Measurements from ENCODE around the gene TTLL8.

The TTLL8 gene

DNA sequence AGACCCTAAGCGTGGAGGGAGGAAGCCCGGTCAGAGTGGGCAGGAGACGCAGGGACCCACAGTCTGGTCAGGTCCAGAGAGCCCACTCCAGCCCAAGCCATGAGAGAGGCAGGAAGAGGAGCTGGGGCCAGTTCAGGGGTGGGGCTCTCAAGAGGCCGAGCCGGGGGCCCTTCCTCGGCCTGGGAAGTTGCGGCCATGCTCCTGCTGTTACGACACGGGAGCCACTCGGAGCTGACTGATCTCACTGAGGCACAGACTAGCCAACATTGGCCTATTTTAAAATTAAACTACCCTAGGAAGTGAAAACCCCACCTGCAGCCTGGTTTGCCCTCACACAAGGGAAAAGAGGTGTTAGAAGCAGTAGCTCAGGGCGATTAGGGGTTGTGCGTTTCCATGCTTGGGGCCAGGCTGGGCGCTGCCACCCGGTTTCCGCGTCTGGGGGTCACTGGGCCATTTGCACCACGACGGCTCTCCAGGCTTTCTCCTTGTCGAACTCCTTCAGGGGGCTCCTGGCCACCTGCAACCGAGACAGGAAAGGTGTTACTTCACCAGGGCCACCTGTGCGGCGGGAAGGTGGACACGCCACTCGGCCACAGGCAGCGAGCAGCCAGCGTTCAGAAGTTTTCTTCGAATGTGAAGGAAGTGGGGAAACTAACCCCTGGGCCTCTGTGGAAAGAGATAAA, 3.2 kb upstream of the TTLL8 start:
- DNase-seq: no peak

DNA sequence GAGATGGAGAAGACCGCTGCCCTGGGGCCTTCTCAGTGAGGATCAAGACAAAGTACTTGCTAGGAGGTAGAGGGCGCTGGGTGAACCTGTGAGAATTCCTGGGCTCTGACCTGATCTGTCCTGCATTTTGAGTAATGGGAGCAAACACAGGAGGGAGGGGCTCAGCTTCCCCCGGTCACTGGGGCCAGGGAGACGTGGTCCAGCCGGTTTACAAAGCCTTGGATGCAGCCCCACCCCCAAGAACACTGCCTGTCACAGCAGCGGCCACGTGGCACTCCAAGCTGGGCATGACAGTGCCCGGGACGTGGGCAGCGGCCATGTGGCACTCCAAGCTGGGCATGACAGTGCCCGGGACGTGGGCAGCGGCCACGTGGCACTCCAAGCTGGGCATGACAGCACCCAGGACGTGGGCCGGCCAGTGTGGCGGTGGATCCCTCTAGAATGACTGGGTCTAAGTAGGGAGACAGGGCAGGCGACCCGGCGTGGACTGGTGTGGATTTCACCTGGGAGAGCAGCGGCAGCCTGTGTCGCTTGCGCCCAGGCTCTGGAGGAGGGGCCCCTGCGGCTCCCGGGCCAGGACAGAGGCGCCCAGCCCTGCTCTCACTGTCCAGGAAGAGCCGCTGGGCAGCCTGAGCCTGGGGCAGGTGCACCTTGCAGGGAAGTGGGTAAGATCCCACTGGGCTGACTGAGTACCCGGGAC, 2.5 kb upstream of the TTLL8 start:
- DNase-seq: no peak

DNA sequence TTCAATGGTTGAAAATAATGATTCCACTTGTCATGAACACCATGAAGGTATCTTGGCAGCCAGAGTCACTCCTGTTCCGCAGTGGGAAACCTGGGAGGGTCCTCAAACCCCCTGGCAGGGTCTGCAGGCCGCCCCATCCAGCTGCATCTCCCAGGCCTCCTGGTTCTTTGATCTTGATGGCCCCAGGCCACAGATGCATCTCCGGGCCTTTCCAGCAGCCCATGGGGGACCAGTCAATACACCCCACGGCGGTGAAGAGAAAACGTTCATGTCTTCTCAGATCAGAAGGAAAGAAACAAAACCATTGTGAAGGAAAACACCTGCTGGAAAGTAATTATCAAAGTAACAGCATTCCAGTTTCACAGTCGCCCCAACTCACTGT, 1.8 kb upstream of the TTLL8 start:
- no peak for DNase-seq

DNA sequence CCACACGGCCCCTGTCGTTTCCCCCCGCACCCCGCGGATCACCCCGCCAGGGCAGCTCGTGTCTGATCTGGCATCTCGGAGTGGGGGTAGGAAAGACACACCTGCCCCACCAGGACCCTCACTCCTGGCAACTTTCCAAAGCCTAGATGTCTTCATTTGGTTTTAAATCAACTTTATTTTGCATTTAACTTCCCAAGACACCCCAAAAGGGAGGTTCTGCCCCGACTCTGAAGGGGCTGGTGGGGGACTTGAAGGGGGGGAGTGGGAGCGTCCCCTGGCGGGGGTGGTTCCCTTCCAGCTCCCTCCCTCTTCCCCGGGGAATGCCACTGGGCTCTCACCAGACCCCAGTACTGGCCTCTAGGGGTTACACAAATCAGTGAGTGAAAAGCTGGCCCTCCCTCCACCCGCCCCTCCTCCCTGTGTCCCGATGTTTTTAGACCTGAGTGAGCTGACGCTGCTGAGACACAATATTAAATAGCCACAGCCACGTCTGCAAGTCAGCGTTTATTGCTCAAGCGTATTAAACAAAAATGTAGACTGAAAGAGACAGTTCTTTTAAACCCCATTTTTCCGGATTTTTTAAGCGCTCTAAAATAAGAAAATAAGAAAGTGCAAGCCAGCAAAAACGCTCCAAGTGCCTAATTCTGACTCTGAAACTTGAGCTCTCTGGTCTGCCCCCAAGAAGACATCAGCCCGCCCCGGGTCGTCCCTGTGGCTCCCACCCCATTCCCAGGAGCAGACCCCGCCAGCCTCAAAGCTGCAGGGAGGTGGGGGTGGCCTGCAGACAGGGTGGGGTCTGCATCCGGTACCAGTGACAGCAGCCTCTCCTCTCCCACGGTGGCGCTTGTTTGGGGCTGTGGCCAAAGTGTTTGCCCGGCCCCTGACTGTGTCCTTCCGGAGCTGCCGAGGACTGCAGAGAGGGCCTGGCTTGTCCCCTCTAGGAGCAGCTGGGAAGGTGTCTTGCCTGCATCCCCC, 1.1 kb upstream of the TTLL8 start:
- DNase-seq: peak; percentile 26

DNA sequence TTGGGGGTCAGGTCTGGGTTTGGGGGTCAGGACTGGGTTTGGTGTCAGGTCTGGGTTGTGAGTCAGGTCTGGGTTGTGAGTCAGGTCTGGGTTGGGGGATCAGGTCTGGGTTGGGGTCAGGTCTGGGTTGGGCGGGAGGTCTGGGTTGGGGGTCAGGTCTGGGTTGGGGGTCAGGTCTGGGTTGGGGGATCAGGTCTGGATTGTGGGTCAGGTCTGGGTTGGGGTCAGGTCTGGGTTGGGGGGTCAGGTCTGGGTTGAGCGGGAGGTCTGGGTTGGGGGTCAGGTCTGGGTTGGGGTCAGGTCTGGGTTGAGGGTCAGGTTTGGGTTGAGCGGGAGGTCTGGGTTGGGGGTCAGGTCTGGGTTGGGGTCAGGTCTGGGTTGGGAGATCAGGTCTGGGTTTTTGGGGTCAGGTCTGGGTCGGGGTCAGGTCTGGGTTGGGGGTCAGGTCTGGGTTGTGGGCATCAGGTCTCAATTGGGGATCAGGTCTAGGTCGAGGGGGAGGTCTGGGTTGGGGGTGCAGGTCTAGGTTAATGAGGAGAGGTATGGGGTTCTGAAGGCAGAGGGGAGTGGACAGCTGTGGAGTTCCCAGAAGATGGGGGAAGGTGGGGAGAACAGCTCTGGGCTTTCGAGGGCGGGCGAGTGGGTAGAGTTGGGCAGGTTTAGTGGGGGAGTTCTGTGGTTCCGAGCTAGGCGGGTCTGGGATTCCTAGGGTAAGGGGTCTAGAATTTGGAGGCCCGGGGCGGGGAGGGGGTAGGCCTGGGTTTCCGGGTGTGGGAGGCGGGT, 629 bp downstream of the TTLL8 start:
- peak; percentile 17 for DNase-seq

DNA sequence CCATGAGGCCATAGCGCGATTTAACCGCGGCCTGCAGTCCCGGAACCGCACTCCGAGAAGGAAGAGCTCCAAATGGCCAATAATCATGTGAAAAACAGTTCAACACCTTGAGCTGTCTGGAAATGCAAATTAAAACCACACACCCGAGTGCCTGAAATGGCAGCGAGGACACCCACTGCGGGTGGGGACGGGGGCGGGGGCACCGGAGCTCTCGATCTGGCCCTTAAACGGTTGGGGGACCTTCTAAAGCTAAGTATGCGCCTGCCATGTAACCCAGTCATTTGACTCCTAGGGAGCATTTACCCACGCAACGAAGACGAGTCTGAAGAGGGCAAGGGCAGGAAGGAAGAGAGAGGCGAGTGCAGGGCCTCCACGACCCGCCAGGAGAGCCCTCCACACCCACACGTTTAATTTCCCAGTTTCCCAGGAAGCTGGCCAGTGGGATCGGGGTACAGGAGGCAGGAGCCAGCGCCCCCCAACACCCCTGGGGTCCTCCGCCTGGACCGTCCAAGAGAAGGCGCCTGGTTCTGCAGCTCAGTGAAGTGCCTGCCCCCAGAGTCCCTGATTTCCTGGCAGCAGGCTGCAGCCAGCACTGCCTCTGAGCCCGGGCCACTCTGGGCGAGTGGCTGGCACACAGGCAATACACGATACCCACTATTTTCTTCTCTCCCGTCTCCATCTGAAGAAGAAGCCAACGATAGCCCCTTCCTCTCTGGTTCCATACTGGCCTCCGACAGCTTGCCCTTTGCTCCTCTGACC, 1.7 kb downstream of the TTLL8 start:
- DNase-seq: peak; percentile 12

DNA sequence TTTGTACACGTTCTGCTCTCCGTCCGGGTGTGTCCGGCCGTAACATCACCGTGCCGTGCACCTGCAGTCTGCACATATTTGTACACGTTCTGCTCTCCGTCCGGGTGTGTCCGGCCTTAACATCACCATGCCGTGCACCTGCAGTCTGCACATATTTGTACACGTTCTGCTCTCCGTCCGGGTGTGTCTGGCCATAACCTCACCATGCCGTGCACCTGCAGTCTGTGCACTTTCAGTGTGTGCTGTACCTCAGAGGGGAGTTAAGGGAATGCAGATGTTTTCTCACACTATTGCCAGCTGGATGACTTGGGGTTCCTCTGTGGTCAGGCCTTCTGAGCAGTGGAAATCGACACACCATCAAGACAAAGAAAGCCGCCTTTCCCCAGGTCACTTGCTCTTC, 4.2 kb downstream of the TTLL8 start:
- DNase-seq: no peak

DNA sequence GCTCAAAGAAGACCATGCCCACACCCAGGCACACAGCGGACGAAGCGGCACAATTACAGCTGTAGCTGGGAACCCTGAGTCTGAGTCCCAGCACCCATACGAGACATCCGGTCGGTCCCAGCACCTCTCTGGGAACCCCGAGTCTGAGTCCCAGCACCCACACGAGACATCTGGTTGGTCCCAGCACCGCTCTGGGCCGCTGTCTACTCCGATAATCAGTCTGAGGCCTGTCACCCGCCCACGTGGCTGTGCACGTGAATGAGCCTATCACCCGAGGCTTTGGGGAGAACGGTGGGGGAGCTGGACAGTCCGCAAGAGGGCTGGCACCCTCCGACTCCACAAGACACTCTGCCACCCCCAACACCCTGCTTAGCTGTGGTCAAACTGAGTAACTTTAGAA, 6.2 kb downstream of the TTLL8 start:
- DNase-seq: no peak

DNA sequence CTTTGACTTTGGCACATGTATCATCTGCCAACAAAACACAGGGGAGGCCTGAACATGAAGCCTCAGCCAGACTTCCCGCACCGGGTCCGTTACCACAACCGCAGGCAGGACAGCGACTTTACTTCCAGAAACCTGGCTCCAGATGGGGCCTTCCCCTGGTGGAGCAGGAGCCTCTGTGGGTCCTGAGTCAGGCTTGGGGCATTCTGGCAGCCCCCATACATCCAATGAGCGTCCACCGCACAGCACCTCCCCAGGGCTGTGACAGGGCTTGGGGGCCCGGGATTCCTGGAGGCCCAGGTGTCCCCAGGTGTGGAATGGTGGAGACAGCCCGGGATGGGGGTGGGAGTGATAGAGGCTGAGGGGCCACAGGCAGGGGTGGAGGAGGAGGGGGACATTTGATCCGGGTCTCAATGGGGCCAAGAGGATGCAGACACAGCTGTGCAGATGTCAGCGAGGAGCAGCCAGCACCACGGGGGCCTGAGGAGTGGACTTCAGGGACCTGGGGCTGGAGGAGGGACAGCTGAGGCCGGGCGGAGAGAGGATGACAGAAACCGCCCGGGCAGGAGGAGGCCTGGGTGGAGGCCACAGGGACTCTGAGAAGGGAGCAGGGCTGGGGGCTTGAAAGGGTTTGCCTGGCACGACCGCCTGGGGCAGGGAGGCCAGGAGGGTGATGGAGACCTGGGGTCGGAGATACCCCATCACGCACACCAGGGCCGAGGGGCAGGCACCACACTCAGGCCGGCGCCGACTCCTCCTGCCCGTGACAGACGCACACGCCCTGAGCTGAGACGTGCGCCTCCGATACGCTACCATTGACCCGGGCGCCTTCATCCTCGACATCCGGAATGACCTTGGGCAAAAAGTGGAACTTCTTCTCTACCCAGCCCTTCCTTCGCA, 8.6 kb downstream of the TTLL8 start:
- DNase-seq: no peak

DNA sequence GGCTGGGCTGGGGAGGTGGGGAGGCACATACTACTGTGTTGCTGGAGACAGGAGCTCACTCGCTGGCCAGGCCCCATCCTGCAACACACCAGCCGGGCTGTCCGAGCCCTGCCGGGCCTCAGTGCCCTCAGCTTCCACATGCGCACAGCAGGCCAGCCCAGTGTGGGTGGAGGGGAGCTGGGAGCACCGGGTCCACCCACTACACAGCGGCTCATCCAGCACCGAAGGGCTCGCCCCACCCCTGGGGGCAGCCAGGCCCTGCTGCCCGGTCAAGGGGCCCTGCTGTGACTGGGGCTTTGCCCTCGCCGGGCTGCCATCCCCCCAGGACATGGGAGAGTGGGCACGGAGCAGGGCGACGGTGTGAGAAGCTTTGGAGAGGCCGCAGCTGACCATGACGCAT, 9.3 kb downstream of the TTLL8 start:
- DNase-seq: no peak

DNA sequence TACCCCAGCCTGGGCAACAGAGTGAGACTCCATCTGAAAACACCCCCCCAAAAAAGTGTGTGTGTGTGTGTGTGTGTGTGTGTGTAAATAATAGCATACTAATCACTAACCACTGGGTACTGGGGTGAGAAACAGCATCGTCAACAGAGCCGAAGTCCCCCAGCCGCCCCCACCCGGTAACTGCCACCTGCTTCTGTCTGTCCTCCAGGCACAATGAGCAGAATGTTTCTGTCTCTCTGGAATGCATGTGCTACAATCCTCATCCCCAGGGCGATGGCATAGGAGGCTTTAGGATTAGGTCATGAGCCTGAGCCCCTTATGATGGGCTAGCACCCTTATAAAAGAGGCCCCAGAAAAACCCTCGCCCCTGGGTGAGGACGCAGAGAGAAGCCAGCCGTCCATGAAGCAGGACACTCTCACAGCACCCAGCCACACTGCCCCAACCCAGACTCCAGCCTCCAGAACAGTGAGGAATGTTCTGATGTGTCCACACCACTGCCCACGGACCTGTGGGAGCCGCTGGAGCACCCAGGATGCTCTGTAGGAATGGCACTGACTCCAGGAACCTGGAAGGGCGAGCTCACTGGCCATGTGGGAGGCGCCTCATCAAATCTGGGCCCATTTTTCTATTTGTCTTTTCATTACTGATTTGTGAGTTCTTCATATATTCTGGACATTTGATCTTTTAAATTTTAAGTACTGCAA, 9.9 kb downstream of the TTLL8 start:
- DNase-seq: peak; percentile 62

DNA sequence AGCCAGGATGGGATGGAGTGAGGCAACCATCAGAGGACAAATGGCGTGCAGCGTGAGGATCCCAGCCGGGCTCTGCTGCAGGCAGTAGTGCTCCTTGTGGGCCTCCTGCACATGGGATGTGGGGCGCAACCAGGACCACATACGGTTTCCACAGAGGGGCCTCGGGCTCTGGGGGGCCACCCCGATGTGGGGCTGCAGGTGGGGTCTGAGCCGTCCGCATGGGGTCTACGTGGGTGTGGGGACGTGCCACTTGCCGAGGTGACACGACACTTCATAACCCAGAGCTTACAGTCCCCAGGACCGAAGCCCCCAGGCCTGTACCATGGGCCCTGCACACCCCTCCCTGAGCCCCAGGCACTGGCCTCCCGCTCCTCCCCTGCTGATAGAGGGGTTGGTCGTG, 10.8 kb downstream of the TTLL8 start:
- DNase-seq: no peak

DNA sequence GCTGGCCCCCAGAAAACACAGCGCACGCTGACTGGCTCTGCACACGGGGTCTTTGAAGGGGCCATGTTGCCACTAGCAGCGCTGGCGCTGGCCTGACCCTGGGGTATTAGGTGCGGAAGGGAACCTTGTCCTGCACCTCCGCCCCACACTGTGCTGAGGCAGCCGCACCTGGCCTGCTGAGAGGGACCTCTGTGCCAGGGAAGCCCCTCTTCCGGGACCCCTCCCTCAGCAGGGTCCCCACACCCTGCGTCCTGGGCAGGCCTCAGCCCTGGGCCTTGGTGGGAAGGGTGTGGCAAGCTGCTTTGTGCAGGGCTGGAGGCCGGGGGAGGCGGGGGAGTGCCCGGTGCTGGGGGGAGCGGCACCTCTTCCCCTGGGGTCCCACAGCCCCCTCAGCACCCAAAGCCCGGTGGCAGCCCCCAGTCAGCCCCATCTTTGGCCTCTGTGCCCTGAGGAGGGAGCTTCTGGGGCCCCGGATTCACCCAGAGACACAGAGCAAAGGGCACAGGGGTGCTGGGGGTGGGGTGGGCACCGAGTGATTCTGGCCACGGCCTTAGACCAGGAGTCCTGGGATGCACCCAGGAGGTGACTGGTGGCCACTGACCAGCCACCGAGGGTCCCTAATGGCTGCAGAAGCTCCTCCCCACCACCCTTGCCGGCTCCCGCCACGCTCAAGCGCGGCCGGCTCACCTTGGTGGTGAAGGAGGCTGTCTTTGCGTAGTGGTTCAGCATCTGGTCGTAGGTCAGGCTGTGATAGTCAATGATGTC, 11.4 kb downstream of the TTLL8 start:
- DNase-seq: no peak

DNA sequence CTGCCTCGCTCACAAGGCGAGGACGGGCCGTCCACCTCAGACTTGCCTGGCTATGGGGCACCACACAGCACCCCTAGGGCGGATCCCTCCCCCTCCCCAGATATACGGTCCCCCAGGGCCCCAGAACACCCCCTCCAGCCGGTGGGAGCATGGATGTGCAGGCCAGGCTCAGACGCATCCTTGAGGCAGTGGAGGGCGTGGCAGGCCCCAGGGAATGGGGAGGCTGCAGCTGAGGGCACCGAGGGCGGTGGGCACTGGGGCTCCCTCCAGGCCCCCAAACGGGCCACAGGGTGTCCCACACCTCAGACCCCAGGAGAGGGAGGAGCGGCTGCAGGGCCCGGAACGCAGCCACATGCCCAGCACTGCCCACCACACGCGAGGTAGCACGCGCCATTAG, 12.1 kb downstream of the TTLL8 start:
- DNase-seq: no peak

DNA sequence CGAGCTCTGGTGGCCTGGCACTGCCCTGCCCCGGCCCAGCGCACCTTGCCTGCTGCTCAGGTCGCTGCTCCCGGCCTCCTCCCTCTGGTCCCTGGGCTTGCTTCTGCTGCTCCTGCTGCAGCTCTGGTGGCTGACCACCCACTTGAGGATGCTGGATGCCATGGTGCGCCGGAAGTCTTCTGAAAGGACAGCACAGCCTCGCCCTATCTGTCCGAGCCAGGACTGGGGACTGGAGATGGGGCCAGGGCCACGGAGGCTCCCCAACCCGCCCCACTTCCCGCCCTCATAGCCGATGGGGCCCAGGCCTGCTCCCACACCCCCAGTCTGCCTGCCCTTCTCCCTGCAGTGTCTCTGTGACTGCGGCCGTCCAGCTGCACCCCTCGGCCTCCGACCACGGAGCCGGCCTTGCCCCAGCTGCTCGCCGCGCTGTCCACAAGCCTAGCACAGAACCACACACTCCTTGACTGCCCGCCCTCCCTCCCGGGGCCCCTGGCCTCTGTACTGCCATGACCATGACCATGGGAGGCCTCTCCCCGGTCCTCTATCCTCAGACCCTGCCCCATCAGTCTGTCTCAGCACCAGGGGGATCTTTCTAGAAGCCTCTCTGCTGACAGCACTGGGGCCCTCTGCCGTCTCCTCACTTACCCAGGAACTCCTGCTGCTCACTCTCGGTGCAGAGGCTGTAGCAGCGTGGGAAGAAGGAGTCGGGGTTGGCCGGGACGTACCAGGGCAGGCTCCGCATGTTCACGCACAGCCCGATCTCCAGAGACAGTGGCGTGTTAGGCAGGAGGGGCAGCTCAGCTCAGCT, 12.7 kb downstream of the TTLL8 start:
- DNase-seq: no peak

DNA sequence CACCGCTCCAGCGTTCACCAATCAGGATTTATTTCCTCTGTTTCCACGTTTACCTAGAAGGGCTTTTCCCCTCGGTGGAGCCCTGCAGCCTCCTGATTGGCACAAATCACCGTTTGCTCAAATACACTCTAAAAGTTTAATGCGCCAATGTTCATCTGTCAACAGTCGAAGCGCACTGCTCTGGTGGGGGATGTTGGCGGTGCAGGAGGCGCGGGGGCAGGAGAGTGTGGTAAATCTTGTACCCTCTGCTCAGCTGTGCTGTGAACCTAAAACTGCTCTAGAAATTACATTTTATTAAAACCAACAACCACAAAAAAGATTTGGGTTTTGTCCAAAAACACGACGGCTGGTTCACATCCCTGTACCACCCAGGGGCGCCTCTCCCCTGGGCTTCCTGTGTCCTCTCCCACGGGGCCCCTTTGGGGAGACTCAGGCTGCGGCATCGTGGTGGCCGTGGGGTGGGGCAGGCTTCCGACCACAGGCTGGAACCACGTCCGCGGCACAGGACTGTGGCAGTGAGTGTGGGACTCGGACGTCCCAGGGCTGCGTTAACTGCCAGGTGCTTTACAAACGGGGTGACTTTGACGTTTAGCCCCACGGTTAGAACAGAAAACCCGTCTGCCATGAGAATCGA, 13.5 kb downstream of the TTLL8 start:
- DNase-seq: no peak

DNA sequence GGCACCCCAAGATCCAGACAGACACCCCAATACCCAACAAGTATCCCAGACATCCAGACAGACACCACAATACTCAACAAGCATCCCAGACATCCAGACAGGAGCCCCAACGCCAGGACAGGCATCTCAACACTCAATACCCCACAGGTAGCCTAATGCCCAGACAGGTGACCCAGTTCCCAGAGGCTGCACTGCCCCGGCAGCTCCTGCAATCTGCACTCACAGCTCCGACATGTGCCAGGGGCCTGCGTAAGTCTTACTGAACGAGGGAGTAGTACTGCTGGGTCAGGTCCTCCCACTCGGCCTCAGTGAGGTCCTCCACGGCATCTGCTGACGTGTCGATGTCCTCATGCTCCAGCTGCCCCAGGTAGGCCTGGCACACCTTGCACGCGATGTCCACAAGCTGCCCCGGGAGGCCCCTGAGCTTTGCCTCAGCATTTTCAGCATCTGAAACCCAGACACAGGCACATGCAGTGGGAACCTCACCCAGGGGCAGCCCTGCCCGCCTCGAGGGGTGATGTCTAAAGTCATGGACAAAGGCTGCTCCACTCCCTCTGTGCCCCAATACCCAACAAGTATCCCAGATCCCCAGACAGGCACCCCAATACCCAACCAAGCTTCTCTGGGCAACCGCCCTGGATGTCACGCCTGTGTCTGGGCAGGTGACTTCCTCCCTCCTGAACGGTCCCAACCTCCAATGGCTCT, 16.6 kb downstream of the TTLL8 start:
- DNase-seq: no peak

Data from right hindlimb (tissue), 1 donor.